Measurements from ENCODE around the gene NELL1.

Gene NELL1

DNA sequence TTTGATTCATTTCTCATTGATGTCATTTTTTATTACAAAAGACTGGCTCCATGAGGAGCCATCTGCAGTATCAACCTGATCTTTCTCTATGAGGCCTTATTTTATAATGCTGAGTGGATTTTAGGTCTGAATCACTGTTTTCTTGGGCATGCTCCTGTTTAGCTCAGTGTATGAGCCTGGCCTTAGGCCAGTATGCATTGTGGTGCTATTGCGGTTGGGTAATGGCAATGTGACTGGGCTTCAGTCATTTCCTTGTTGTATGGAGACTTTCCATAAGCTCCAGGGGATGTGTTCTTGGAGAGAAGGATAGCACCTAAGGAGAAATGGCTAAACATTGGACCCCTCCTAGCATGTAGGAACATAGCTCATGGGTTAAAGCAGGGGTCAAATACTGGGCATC lies 293.2 kb downstream of the NELL1 start:
- no peak for DNase-seq (ENCODE audit: low read depth in 2 of 3, low spot score in 1 of 3)

DNA sequence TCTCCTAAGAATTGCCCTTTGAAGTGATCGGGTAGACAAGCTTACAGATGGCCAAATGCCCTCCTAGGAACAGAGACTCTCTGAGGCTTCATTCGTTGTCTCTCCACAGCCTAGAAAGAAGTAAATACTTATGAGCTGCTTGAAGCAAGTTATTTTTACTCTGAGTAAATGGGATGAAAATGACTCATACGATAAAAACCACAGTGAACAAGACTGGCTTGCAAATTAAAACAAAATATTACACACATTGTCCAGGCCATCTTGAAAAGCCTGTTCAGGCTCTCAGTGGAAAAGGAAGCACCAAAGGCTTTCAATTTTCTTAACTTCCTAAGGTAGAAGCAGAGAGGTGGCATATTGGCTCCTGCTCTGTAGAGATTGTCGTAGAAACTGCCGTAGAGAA lies 294.2 kb downstream of the NELL1 start:
- no peak for DNase-seq (ENCODE audit: low read depth in 2 of 3, low spot score in 1 of 3)

DNA sequence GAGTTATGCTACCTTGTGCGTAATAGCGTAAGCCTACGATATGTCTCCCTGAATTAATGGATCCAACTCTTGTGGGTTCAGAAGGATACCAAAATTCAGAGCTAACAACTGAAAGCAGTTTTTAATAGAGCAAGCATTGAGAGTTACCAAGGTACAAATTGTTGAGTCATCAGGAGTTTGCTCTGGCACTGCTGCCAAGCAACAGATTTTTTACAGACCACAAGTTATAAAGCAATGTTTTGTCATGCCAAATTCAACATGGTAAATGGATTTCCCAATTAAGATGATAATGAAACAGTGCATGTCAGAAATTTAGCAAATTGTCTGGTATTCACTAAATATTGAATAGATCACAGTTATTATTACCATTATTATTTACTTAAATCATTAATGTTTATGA lies 295.6 kb downstream of the NELL1 start:
- no peak for DNase-seq (ENCODE audit: low read depth in 2 of 3, low spot score in 1 of 3)

DNA sequence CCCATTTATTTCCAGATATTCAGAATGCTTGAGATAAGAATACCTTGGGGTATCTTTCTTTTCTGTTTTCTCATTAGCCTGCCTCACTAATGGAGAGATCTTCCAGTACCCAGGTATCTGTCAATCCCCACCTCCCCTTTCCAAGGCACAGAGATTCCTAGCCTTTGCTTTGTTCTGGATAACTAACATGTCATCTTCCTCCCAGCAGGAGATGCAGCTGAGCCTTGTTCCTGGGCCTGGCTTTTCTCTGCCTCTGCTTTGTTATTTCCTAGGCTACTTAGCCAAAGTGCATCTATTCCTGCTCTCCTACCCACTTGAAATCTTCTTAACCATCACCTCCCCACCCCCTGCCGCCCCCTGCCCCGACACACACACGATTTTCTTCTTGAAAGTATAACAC lies 297.1 kb downstream of the NELL1 start:
- DNase-seq (ENCODE audit: low read depth in 2 of 3, low spot score in 1 of 3), result no peak

DNA sequence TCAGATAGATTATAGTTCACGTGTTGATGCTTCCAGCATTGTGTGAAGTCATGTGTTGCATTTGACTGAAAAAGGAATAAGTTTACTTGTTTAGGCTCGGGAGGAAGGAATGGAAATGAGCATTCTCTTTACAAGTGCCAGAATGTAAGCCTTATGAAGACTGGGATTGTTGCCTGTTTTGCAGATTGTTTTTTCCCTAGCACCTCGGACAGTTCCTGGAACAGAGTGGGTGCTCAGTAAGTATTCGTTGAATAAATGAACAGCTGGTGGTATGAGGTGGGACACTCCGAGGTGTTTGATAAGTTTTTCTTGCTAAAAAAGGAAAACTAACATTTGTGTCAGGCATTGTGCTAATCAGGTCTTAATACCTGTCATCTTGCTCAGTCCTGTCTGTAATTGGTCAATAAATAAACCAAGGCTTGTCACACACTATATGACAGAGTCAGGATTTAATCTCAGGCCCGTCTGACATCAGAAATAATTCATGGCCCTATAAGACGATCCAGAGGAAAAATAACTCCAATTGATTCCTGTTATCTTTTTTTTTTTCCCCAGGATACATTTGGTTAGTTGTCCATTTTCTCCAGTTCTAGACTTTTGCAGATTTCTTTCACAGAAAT lies 304.7 kb downstream of the NELL1 start:
- DNase-seq (ENCODE audit: low read depth in 2 of 3, low spot score in 1 of 3), result no peak

DNA sequence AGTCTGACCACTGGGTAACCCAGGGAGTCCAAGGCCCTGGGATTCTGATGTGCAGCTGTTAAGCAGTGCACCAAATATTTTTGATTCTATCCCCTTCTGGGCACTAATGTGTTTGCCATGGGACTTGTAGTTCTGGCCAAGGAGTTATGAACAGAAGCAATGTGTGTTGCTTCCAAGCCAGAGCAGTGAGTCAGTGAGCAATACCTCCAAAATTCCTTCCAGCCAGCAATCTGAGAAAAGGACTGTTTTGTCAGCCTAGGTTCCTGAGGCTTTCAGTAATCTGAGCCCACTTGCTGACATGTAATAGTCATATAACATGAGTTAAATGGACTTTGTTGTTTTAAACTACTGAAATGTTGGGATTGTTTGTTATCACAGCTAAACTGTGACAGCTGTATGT lies 311.4 kb downstream of the NELL1 start:
- no peak for DNase-seq (ENCODE audit: low read depth in 2 of 3, low spot score in 1 of 3)

DNA sequence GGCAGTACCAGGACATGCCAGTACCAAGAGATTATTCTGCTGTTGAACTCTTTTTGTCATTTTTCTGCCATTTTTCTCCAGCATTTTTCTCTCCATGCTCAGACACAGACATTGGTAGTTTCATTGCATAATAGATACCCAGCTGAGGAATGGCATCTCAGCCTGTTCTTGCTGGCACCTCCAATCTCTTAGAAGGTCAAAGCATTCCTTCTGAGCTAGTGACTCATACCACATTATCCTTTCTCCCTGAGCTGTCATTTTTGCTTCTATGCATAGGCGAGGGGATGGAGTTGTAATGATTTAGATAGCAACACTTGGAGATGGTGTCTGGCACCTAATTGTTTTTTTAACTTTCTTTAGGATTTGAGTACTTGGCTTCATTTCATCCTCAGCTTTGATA lies 321.1 kb downstream of the NELL1 start:
- no peak for DNase-seq (ENCODE audit: low read depth in 2 of 3, low spot score in 1 of 3)

DNA sequence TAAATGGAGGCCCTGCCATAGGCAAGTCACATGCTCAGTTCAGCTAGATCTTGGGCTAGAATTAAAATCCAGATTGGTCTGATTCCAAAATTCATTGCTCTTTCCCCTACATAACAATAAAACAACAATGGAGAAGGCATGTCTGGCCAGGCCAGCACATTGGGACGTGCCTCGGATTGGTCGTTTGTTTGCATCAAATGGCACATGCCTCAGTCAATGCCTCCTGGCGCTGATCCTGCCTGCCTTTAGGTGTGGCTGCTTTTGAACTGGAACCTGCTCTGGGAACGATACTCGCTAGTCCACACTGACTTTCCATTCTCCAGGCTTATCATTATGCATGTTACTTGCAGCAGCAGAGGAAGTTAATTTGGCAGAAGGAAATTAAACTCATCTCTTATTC lies 322.1 kb downstream of the NELL1 start:
- DNase-seq (ENCODE audit: low read depth in 2 of 3, low spot score in 1 of 3), result no peak

DNA sequence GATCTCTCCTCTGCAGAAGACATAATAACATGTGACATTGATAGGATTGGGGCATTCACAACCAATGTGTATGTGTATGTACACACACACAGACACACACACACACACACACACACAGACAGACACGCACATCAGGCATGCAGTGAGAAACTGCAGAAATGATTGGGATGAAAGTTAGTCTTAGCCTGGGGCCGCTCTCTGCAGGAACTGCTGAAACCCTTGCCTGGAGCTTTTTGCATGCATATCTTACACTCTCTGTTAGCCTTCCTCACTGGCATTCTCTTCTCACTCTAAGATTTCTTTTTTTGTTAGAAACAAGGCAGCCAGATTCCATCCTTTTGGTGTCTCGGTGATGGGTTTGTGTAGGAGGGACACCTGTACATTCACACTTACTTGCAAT lies 337.9 kb downstream of the NELL1 start:
- no peak for DNase-seq (ENCODE audit: low read depth in 2 of 3, low spot score in 1 of 3)

DNA sequence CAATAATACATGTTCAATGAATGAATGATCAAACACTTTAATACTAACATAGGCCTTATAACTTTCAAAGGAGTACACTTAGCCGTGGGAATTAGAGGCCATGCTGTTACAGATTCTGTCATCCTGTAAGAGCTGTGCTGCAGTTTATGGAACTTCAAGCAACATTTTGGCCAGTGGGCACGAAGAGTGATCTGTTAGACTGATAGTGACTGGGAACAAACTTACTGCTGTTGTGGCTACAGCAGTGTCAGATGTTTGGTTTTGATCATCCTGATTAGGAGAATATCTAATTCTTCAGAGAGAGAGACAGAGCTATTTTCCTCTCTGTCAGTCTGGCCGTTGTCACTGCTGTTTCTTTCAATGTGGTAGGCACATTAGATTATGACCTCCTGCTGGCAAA lies 348.9 kb downstream of the NELL1 start:
- no peak for DNase-seq (ENCODE audit: low read depth in 2 of 3, low spot score in 1 of 3)

DNA sequence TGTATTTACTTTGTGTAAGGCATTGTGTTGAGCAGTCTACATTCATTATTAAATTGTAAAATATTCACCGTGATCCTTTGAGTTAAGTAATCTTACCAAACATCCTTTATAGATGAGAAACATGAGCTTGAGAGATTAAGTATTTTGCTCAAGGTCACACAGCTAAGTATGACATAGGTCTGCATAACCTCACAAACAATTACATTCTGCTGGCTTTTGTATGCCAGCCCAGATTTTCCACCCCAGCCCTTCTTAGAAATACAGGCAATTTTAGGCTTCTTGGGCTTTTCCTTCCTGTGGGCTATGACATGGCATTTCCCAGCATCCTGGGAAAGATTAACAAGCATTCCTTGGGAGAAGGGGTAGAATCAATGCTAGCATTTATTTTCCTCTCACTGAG lies 357.3 kb downstream of the NELL1 start:
- DNase-seq (ENCODE audit: low read depth in 2 of 3, low spot score in 1 of 3), result no peak

DNA sequence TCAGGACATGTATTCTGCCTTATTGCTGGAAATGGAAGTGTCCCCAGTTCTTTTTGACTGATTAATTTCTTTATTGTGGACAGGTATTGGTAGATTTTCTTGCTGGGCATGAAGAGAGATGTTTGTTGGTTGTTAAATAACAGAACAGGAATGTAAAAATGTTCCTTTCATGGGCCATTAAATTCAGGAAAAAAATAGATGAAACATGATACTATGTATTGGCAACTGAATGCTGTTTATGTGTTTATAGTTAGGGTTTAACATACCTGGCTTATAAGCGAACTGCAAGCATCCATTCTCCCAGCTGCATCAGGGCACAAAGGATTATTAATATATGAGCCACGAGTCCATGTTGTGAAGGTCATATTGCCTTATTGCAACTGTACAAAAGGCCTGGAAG lies 368.5 kb downstream of the NELL1 start:
- no peak for DNase-seq (ENCODE audit: low read depth in 2 of 3, low spot score in 1 of 3)

DNA sequence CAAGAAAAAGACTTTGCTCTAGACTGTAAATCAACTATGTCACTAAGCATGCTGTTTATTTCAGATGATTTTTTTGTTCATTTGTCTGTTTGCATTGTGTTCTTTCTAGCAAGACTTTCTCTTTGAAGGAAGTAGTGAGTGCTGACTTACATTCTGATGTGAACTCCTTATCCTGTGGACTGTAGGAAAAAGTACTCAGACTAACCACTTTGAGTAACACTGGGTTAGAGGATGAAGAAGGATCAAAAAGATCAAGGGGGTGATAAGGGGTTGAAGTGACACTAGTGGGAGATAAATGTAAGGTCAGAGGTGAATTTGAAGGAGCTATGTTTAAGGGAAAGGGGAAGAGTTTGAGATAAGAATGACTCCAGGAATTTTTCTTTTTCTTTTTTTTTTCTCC lies 369.4 kb downstream of the NELL1 start:
- no peak for DNase-seq (ENCODE audit: low read depth in 2 of 3, low spot score in 1 of 3)

DNA sequence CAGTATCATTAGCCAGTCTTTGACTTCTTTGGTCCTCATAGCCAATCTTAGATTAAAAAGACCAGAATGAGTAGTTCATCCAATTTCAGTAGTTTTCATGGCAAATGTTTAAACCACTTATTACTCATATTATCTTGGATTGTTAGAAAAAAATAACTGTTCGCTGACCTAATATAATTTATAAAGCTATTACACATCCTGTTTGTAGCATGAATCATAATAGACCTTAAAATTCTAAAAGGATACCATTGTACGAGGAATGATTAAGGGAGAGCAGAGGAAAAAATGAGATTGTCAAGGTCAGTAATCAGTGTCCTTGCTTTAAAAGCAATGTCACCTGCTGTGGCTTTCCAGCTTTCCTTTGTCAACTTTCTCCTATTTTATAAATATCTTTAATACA lies 371.2 kb downstream of the NELL1 start:
- DNase-seq (ENCODE audit: low read depth in 2 of 3, low spot score in 1 of 3), result no peak

DNA sequence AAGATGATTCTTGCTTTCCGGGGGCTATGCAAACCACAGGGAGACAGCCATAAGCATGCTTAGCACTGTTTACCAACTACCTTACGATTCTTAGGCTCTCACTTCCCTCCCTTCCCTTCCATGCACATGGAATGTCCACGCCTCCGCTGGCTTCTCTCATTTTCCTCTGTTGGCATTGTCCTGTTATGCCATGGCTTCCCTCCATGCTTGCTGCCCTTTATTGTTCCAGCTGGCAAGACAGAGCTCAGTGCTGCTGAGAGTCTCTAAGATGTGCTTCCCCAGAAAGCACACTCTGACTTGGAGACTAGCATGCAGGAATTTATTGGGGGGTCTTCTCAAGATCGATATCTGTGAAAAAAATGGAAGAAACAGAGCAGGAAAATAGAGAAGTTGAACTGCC lies 379.2 kb downstream of the NELL1 start:
- no peak for DNase-seq (ENCODE audit: low read depth in 2 of 3, low spot score in 1 of 3)

DNA sequence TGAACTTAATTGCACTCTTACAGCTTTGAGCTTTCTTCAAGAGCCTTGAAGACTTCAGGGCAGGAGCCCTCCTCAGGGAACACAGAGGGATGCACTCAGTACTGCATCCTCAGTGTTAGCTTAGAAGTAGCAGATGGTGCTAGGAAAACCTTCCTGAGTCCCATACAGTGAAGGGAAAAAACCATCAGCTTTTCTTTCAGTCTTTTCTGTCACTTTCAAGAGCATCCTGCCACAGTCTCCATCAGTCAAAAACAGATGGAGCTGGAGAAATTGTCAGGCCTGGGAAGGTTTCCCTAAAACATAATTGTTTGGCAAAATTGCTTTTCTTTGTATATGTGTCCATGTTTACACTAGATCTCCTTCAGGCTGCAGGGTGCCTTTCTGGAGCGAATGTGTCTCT lies 384.1 kb downstream of the NELL1 start:
- no peak for DNase-seq (ENCODE audit: low read depth in 2 of 3, low spot score in 1 of 3)

DNA sequence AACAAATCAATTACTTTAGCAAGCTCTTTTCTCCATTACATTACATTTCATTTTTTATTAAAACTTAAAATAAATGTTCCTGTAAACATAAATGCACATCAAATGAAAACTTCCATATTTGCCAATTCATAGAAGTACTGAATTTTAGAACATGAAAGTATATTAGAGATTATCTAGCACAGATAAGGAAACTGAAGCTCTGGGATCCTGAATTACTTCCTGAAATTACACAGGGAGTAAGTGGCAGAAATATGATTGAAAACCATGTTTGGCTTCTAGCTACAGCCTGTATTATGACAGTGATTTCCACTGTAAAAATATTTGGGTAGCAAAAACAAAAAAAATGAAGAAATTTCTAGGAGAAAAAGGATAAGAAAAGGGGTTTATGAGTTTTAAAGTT lies 387.3 kb downstream of the NELL1 start:
- no peak for DNase-seq (ENCODE audit: low read depth in 2 of 3, low spot score in 1 of 3)

DNA sequence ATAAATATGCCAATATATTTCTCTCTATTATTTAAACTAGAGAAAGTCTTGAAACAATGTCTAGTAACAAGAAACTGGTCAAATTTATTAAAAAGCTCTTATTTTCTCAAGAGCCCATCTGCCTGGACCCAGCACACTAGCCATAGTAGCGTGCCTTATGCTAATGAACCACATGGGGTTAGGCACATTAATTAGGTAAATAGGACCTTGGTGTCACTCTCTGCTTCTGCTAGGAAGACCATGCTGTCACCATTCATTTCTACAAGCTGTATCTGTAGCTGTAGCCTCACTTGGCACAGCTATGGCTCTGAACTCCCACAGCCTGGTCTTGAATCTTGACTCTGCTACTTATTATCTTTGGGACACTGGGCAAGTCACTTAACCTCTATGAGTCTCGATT lies 390.5 kb downstream of the NELL1 start:
- DNase-seq (ENCODE audit: low read depth in 2 of 3, low spot score in 1 of 3), result no peak

DNA sequence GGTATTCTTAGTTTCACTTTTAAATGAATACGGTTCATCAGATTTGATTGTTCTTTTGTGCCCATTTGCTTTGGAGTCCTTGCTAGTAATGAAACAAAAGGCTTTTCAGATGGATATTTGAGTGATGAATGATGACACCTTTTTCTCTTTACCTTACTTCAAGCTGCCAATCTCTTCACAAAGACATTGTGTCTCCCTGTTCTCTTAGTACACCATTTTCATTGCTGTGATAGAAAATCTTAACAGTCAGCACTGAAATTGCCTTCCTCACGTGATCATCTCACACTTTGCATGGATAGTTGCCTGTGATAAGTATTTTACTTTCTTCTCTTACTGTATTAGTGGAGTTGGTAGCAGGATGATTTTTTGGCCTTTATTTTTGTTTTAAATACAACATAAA lies 396.6 kb downstream of the NELL1 start:
- no peak for DNase-seq (ENCODE audit: low read depth in 2 of 3, low spot score in 1 of 3)

DNA sequence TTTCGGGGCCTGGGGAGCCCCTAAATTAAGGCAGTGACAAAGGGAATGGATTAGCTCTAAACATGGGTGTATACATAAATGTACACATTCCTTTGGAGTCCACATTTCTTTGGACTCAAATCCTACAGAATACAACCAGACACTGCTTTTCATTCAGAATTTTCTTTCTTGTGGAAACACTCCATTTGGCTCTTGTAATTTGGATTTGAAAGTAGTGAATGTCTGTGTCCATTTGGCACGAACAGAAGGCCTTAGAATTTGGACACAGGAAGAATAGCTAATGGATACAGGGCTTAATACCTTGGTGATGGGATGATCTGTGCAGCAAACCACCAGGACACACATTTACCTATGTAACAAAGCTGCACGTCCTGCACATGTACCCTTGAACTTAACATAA lies 399.5 kb downstream of the NELL1 start:
- no peak for DNase-seq (ENCODE audit: low read depth in 2 of 3, low spot score in 1 of 3)

DNA sequence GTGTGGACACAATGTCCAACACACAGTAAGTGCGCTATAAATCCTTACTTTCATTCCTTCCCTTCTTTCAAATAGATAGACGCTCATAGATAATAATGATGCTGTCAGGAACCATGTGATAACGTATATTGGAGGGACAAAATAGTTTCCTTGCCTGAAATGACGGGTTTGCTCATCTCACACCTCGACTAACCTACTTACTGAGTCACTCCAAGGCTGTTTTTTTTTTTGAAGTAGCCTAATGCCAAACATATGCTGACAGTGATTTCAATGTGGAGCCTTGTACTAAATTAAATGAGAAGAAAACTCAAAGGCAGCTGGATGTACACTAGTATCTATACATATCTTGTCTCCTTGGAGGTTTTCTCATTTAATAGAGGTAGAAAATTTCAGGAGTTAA lies 400.5 kb downstream of the NELL1 start:
- DNase-seq (ENCODE audit: low read depth in 2 of 3, low spot score in 1 of 3), result no peak

DNA sequence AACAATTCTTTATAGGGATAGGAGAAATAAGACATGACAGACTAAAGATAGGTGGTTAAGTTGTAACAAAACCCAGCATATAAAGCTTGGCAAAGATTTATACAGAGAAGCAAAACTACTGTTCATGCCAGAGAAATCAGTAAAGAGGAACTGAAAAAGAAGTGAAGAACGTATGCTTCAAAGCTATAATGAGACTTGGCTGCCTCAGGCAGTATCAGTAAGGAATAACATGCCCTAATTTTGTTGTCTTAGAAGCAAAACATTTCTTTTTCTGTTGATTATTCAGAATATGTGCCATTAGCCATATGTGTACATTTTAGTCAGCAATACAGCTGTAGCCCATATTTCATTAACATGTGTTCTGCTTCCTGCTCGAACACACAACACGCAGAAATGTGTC lies 403.2 kb downstream of the NELL1 start:
- no peak for DNase-seq (ENCODE audit: low read depth in 2 of 3, low spot score in 1 of 3)

DNA sequence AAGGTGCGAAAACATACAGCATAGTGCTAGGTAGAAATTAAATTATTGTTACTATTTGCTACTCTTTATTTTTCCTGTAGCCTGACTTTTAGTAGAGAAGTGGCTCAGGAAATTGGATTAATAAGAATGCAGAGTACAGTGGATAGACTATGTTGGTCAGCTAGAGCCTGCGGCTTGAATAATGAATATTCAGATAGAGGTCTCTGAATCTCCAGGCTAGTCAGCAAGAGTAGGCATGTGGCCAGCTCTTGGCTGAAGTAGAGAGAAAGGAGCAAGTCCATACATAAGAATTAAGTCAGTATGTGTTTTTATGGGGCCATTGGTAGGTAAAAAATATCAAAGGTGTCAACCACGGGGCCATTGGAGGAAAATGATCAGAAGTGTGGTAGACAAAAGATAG lies 413.5 kb downstream of the NELL1 start:
- no peak for DNase-seq (ENCODE audit: low read depth in 2 of 3, low spot score in 1 of 3)

DNA sequence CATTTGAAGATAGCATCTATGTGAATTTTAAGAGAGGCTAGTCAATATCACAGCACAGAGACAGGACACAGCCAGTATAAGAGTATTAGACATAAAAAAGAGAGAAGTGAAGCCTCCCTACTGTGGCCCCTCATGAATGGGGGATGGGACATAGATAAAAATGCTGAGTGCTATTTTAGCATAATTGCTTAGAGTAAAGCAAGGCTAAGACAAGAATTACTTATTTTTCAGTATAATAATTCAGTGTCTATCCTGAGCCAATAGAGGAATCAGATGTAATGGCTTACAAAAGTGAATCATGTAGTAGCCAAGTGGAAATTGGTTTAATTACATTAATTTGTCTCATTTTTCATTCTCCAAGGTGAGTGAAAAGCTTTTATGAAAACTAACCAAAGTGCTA lies 419.5 kb downstream of the NELL1 start:
- no peak for DNase-seq (ENCODE audit: low read depth in 2 of 3, low spot score in 1 of 3)
